GM13977 (cell line): Measurements from ENCODE around the gene ABLIM3.

Experiments
- DNase-seq: peaks from one replicate; pipeline ENCODE4 v3.0.0; 2012; ENCODE audit warnings: low spot score
- CTCF ChIP-seq: IDR thresholded peaks from 2 replicates; pipeline ENCODE4 v1.5.1; 2012; ENCODE audit warnings: mild to moderate bottlenecking, control low read depth; ENCODE audit not compliant: insufficient read depth; ENCODE audit errors: extremely low read depth, missing control alignments
- in situ Hi-C: fragments of 300-500 bp; cut with MboI; formaldehyde crosslinking; loops from one replicate; pipeline ENCODE4 v1.12.0; 2022; ENCODE audit warnings: low sequenced_read_pairs, low pct_unique_long_range_greater_than_20kb, mixed read lengths, inconsistent platforms; ENCODE audit not compliant: unreplicated experiment

ABLIM3 gene

GRCh38 chr5:149239917-149240316, 98.6 kb downstream of the ABLIM3 start:
- in situ Hi-C loops: no loop called here
- DNase-seq: no peak

GRCh38 chr5:149240354-149240998, 99.2 kb downstream of the ABLIM3 start:
- in situ Hi-C loops: no loop called here

More at GRCh38 chr5:149239917-149240316, 98.6 kb downstream of the ABLIM3 start:
- TF ChIP-seq CTCF: no peak

GRCh38 chr5:149242339-149242738, 101.0 kb downstream of the ABLIM3 start:
- in situ Hi-C loops: no loop called here
- no peak for DNase-seq

More at GRCh38 chr5:149240354-149240998, 99.2 kb downstream of the ABLIM3 start:
- TF ChIP-seq CTCF: no peak
- DNase-seq: peak; percentile 24

GRCh38 chr5:149246906-149247305, 105.6 kb downstream of the ABLIM3 start:
- TF ChIP-seq CTCF: no peak
- in situ Hi-C loops: no loop called here
- no peak for DNase-seq

More at GRCh38 chr5:149242339-149242738, 101.0 kb downstream of the ABLIM3 start:
- TF ChIP-seq CTCF: no peak

- no peak for TF ChIP-seq CTCF
- DNase-seq: no peak
- in situ Hi-C loops: no loop called here
These were observed 106.4 kb downstream of the ABLIM3 start for GRCh38 chr5:149247726-149248125.

- DNase-seq: no peak
- in situ Hi-C loops: loop anchor here (25.0 kb wide), 1 partner anchor 514 kb away; no protein-coding TSS in a partner anchor
- no peak for TF ChIP-seq CTCF
These were observed 110.3 kb downstream of the ABLIM3 start for GRCh38 chr5:149251546-149251945.
